ENCODE data around the gene CFAP77.

GRCh38 chr9:132519033-132519432 lies 109.0 kb downstream of the CFAP77 start:
- no peak for TF ChIP-seq POLR2A (IDR thresholded peaks at IDR 0.05)
- TF ChIP-seq CTCF (IDR thresholded peaks at IDR 0.05): no peak
- TF ChIP-seq EP300 (IDR thresholded peaks at IDR 0.05; ENCODE audit: low read depth): no peak

Measured in transverse colon (tissue), 3 donors.